ENCODE results near the gene POLG.
A peak's percentile ranks its signal among the peaks of the same experiment; 100 is the strongest.

Gene POLG

DNA sequence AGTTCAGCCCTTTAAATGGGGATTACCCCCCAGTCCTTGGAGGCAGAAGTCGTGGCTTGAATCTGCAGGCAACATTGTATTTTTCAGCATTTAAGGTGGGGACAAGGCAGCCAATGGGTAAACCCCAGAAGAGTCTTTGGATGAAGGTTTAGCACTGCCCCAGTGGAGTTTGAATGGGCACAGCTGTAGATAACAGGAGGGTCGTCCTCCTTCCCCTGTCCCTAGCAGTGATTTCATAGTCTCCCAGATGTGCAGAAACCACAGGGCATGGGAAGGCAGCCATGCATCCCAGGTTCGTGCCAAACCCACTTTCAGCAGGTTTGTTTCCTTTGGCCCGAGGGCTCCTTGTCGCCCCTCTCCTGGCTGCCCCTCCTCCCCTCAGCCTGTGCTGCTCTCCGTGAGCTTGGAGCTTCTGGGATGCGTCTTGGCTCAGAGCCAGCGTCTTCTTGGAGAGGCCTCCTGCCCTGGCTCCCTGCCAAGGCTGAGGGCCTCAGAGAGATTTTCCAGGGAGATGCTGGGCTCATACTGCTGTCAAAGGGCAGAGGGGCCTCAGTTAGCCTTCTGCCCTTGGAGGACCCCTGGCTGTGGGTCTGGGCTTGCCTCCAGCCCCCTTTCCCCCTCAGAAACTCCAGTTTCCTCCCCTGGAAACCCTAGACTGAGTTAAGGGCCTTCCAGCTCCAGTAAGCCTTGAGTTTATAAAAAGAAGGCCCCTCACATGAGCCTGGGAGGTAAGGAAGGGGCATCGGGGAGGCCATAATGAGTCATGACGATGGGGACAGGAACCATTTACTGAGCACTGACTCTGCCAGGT, 48.9 kb upstream of the POLG start (continued):
- TF ChIP-seq, protein P1, sequence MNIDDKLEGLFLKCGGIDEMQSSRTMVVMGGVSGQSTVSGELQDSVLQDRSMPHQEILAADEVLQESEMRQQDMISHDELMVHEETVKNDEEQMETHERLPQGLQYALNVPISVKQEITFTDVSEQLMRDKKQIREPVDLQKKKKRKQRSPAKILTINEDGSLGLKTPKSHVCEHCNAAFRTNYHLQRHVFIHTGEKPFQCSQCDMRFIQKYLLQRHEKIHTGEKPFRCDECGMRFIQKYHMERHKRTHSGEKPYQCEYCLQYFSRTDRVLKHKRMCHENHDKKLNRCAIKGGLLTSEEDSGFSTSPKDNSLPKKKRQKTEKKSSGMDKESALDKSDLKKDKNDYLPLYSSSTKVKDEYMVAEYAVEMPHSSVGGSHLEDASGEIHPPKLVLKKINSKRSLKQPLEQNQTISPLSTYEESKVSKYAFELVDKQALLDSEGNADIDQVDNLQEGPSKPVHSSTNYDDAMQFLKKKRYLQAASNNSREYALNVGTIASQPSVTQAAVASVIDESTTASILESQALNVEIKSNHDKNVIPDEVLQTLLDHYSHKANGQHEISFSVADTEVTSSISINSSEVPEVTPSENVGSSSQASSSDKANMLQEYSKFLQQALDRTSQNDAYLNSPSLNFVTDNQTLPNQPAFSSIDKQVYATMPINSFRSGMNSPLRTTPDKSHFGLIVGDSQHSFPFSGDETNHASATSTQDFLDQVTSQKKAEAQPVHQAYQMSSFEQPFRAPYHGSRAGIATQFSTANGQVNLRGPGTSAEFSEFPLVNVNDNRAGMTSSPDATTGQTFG (tag by site-specific recombination; IDR thresholded peaks at IDR 0.05; ENCODE audit: borderline replicate concordance), result peak; percentile 88; the same call in 1 of the 2 replicates
- TF ChIP-seq ZNF670 (tag by site-specific recombination; IDR thresholded peaks at IDR 0.05; ENCODE audit: low read depth), result no peak
- peak; percentile 65 for TF ChIP-seq ZNF366 (tag by site-specific recombination; conservative IDR thresholded peaks at IDR 0.05)
- TF ChIP-seq ZNF112 (tag by site-specific recombination; IDR thresholded peaks at IDR 0.05), result peak; percentile 98
- TF ChIP-seq ZXDB (tag by site-specific recombination; IDR thresholded peaks at IDR 0.05), result peak; percentile 70
- TF ChIP-seq ZNF626 (tag by site-specific recombination; IDR thresholded peaks at IDR 0.05), result no peak; the same call in 1 of the 2 replicates
- no peak for TF ChIP-seq ZNF785 (tag by site-specific recombination; IDR thresholded peaks at IDR 0.05)
- TF ChIP-seq SP7 (tag by site-specific recombination; IDR thresholded peaks at IDR 0.05), result peak; percentile 66
- peak; percentile 98 for TF ChIP-seq ZNF184 (tag by site-specific recombination; IDR thresholded peaks at IDR 0.05)
- TF ChIP-seq ZNF398 (tag by site-specific recombination; IDR thresholded peaks at IDR 0.05), result peak; percentile 95
- peak; percentile 93 for TF ChIP-seq ZSCAN30 (tag by site-specific recombination; IDR thresholded peaks at IDR 0.05)
- TF ChIP-seq ZFP41 (tag by site-specific recombination; IDR thresholded peaks at IDR 0.05; ENCODE audit: borderline replicate concordance), result no peak
- TF ChIP-seq ZNF174 (tag by site-specific recombination; IDR thresholded peaks at IDR 0.05), result peak; percentile 98
- peak; percentile 45; the same call in 1 of the 2 replicates for TF ChIP-seq TRIM28 (IDR thresholded peaks at IDR 0.05; ENCODE audit: borderline replicate concordance, low read length)
- TF ChIP-seq ZNF248 (tag by site-specific recombination; IDR thresholded peaks at IDR 0.05), result peak; percentile 98
- TF ChIP-seq HIC1 (tag by site-specific recombination; IDR thresholded peaks at IDR 0.05), result peak; percentile 52; the same call in 1 of the 2 replicates
- peak; percentile 69 for TF ChIP-seq ZEB2 (tag by site-specific recombination; IDR thresholded peaks at IDR 0.05)
- TF ChIP-seq ZNF335 (tag by site-specific recombination; conservative IDR thresholded peaks at IDR 0.05), result peak; percentile 68
- peak; percentile 42 for TF ChIP-seq FEZF1 (tag by site-specific recombination; IDR thresholded peaks at IDR 0.05)
- TF ChIP-seq IKZF3 (tag by site-specific recombination; IDR thresholded peaks at IDR 0.05), result peak; percentile 81
- peak; percentile 87 for TF ChIP-seq OSR2 (tag by site-specific recombination; IDR thresholded peaks at IDR 0.05)
- TF ChIP-seq ZNF837 (tag by site-specific recombination; IDR thresholded peaks at IDR 0.05), result no peak
- TF ChIP-seq ZNF138 (tag by site-specific recombination; IDR thresholded peaks at IDR 0.05; ENCODE audit: borderline replicate concordance), result no peak
- no peak for TF ChIP-seq YY2 (tag by site-specific recombination; IDR thresholded peaks at IDR 0.05)
- TF ChIP-seq GLIS1 (tag by site-specific recombination; IDR thresholded peaks at IDR 0.05), result peak; percentile 95
- 0 out of 2 replicates have a peak, but pooled peaks have one; percentile 34 for TF ChIP-seq KLF17 (tag by site-specific recombination; IDR thresholded peaks at IDR 0.05)
- no peak for TF ChIP-seq SCRT2 (tag by site-specific recombination; IDR thresholded peaks at IDR 0.05)
- TF ChIP-seq ZNF558 (tag by site-specific recombination; IDR thresholded peaks at IDR 0.05), result 0 out of 2 replicates have a peak, but pooled peaks have one; percentile 45
- peak; percentile 100 for TF ChIP-seq ZNF660 (tag by site-specific recombination; IDR thresholded peaks at IDR 0.05)
- TF ChIP-seq ZNF280C (tag by site-specific recombination; IDR thresholded peaks at IDR 0.05), result no peak
- TF ChIP-seq ZNF223 (tag by site-specific recombination; IDR thresholded peaks at IDR 0.05), result no peak
